GM19324 (cell line): ENCODE results near the gene RGS8.
A peak's percentile ranks its signal among the peaks of the same experiment; 100 is the strongest.
"Not testable (repeated sequence)": the region's sequence is repeated elsewhere in the genome, so short reads cannot be mapped to it uniquely, and the experiment has no call there.

Experiments used
- ATAC-seq: cut with Tn5 transposase; IDR thresholded peaks from one replicate; pipeline ENCODE4 v1.9.1; 2021; ENCODE audit warnings: mild to moderate bottlenecking, moderate library complexity; ENCODE audit not compliant: unreplicated experiment, low FRiP score

RGS8 gene

DNA sequence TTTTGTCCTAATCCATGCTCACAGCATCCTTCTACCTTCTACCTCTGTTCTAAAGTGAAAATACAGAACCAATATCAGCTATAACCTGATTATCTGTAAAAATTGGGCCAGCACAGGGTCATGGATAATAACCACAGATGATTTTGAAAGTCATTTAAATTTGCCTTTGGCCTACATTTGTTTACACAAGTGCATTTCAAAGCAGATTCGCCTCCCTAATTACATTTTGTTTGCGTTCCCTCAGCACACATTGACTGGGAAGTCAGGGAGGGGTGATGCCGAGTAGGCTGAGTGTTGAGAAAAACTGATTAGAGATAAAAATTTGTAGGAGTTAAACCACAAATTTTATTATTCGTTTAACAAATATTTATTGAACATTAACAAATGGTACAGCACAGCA is 19.2 kb upstream of the RGS8 start:
- ATAC-seq, result no peak

DNA sequence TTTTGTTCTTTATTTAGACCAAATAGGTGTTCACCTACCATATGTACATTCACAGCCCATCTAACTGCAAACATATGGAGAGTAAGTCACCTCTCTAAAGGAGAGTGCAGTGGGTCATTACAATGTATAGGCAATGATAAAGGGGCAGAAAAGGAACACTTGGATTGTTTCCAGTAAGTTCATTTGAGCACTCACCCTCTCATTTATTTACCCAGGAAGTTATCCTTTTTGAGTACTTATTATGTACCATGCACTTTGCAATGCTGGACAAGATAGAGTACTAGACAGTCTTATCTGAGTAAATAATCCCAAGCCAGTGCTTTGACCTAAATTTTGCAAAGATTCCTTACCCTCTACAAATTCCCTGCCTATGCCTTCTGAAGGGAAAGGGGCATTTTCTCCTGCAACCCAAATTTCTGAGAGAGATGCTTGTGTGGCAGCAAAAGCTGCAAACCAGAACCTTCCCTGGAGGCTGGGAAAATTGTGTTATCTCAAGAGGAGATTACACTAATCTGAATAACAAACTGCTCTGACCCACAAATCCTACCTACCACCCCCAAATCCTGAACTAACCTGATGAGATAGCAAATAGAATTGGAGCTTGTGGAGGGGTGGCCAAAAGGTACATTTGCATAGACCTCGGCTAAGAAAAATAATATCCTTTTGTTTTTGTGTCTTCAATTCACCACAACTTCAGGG is 18.6 kb upstream of the RGS8 start:
- no peak for ATAC-seq

DNA sequence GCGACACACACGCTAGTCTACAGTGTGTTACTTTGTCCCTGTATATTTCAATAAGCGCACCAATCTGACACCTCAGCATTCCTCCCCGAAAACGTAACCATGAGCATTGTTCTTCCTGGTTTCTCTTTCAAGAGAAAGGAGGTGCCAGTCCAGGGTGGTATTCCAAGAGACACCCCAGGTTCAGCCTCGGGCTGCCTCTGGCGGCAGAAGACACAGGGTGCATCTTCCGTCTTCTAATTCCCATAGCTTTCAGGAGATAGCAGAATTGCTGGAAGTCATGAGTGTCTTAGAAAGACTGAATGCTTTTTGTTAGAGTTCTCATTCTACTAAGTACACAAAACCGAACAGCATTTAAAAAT is 15.9 kb upstream of the RGS8 start:
- no peak for ATAC-seq

DNA sequence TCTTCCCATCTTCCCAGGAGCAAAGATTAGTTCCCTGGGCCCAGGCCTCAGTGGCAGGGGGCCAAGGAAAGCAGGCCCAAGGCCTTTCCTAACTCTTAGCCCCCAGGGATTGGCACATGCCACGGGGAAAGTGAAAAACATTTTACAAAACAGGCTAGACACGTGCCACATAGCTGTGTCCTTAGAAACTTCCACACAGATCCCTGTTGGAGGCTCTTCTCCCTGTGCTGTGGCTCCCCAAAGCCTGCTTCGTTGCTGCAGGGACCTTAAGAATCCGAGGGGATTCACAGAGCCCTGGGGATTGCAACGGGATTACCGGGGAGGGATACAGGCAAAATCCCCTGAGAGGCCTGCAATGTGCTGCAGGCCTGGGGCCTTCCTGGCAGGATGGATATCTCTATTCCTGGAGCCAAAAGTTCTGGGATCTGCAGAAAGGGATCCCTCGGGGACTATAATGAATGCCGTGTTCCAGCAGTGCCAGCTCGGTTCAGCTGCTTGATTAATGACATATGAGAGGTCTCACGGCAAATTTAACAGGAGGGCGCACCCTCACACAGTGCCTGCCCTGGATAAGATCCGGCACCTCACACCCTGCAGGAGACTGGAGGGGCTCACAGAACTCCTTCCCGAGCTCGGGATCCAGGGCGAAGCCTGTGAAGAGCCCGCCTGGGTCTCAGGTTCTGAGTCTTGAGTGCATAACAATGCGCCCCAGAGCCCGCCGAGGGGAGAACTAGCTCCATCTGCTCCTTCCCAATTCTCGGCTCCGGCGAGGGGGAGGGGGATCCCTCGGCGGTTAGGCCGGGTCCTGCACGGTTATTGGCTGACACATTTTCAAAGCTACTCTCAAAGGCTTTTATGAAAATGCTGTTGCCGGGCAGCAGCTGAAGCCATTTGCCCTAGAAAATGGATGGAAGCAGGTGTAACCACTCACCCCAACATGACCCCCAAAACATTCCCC is 15.3 kb upstream of the RGS8 start:
- no peak for ATAC-seq

DNA sequence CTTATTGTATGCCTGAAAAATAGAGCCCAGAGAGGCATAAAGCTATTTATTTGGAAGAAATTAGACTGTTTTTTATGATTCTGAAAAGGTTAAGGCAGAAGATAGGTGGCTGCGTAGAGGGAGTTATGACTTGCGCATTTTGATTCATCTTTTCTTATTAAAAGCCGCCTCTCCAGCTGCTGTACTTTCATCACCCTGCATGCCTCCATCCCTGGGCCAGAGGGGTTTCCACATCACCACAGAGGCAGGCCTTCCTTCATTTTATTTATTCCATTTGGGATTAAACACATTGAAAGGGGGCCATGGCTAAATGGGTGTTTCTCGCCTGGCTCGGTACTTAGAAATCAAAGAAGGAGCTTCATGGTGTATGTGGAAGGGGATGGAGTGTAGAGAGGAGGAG is 14.6 kb upstream of the RGS8 start:
- no peak for ATAC-seq

DNA sequence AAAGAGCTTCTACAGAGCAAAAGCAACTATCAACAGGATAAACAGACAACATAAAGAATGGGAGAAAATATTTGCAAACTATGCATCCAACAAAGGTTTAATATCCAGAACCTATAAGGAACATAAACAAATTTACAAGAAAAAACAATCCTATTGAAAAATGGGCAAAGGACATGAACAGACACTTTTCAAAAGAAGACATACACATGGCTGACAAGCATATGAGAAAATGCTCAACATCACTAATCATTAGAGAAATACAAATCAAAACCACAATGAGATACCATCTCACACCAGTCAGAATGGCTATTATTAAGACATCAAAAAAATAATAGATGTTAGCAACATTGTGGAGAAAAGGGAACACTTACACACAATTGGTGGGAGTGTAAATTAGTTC is 8.8 kb upstream of the RGS8 start:
- ATAC-seq, result not testable (repeated sequence)

DNA sequence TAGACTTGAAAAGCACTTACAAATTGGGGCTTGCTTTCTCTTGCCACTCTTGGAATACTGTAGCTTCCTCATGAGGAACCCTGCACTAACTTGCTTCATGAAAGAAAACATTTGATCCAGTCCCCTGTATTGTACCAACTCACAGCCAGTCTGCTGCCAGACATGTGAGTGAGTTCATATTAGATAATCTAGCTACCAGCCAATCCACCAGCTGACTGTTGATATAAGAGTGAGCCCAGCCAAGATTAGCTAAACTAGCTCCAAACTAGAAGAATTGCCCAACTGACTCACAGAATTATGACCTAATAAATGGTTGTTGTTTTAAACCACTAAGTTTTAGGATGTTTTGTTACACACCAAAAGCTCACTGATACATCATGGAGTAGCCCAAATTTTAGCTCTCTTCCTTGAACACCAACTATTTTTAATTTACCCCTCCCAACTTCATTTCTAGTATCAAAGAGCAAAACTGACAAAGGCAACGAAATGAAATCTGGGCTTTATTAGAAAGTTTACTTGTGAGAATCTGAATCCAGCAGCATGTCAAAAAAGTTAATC is 6.6 kb upstream of the RGS8 start:
- ATAC-seq, result no peak

DNA sequence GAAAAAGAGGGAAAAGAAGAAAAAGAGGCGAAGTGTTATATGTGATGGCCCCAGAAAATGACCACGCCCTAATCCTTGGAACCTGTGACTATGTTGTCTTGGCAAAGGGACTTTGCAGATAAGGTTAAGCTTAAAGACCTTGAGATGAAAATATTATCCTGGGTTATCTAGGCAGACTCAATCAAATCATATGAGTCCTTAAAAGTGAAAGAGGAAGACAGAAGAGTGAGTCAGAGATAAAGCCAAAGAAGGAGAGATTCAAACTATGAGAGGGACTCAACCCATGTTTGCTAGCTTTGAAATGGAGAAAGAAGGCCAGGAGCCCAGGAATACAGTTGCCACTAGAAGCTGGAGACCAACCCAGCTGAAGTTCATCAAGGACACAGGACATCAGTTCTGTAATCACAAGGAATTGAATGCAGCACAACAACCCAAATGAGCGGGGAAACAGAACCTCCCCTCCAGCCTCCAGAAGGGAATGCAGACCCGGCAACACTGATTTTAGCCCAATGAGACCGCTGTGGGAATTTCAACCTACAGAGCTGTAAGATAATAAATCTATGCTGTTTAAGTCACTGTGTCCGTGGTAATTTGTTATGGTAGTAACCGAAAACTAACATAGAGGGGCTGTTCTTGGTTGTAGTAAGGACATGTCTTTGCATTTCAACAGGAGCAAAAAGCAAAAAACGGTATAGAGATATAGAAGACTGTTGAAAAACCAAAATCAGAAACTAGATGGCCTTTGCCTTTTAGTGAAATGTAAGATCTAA is 4.2 kb upstream of the RGS8 start:
- ATAC-seq, result no peak

DNA sequence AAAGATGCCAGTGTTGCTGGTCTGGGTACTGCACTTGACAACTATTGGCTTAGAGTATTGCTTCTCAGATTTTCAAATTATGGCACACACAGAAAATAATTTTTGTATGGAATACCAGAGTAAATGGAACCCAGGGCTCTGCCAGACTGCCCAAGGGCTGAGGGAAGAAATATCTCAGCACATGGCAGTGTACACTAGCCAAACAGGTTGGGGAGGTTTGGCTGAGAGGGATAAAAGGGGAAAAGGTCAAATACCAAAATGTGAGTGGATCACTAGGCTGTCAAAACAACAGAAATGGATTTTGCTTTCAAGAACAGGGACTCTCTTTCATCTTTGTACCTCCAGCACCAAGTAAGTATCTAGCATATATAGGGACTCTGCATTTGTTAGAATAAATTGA is 3.0 kb upstream of the RGS8 start:
- ATAC-seq, result no peak

DNA sequence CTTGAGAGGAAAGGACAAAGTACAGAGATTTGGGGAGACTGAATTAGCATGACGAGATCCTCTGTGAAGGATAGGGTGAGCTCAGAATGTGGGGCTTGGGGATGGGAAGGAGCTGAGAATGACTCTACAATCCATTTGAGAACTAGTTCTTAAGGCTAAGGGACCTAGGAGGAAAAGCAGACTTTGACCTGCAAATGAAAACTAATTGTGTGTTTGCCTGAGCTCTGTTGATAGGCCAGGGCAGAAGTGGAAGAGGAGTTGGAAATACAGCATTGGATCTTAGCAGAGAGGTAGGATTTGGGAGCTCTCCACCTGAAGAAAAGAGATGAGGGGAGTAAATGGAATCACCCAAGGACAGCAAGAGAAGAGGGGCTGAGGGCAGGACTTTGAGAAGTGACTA is 2.1 kb upstream of the RGS8 start:
- ATAC-seq, result no peak

DNA sequence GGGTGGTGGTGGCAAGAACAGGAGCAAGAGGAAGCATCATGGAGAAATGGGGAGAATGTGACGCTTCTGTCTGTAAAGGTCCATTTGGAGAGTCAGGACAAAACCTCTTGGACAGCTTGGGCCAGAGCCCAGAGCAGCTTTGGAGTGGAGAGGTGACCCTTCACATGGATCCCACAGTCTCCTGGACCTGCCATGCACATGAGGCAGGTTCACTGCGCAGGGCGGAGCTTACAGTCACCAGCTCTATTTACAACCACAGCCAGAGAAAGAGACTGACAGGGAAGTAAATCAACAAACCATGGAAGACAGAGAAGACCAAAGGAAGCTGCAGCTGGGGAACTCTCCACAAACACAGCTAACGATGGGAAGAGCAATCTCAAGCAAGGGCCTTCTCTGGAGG is 828 bp upstream of the RGS8 start:
- no peak for ATAC-seq

DNA sequence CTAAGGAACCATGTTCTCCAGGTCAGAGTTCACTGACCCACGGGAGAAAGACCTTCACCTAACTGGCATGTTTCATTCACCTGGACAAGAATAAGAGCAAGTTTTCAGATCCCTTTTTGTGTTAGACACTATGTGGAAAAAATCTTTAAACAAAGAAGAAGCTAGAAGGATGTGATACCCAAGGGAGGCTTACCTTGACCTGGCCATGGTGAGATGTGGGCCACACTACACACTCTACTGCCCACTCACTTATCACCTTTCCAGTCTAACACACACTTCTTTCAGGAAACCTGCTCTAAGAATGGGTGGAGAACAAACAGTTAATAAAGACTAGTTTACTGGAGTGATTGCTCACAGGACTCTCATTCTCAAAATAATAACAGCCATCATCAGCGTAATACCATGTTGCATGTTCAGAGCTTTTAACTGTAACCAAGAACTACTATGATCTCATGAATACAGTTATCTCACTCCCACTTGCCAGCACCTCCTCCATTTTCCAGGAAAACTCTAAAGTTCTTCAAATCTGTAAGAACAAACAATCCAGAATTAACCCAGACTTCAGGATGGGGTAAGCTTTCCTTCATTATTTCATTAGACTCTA is 1.4 kb downstream of the RGS8 start:
- no peak for ATAC-seq

DNA sequence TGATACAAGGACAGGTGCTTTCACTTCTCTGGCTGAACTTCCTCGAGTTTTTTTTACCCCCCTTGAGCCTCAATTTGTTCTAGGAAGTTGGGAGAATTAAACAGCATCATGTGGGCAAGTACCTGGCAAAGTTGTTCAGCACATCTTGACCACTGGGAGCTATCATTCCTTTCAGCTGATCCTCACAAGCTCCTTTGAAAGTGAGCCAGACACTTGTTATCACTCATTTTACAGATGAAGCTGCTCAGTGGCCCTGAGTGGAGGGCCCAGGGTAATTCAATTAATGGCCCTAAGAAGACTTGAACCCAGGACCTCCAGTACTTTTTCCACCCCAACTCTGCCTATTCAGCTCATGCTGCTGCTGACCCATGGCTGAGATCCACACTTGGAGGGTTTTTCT is 2.0 kb downstream of the RGS8 start:
- ATAC-seq, result no peak

DNA sequence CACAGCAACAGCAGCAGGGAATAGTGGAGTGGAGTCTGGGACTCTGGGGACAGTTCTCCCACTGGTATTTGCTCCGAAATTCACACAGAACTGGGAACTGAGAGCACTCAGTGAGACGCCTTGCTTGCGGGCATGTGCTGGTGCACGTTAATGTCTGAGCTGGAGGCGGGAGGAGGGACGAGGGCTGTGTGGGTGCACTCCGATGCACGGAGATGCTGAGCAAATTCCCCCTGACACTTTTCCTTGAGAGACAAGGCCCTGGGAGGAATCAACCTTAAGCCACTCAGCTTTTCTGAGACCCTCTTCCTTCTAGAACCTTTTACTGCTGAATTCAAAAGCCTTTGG is 2.8 kb downstream of the RGS8 start:
- ATAC-seq, result no peak

DNA sequence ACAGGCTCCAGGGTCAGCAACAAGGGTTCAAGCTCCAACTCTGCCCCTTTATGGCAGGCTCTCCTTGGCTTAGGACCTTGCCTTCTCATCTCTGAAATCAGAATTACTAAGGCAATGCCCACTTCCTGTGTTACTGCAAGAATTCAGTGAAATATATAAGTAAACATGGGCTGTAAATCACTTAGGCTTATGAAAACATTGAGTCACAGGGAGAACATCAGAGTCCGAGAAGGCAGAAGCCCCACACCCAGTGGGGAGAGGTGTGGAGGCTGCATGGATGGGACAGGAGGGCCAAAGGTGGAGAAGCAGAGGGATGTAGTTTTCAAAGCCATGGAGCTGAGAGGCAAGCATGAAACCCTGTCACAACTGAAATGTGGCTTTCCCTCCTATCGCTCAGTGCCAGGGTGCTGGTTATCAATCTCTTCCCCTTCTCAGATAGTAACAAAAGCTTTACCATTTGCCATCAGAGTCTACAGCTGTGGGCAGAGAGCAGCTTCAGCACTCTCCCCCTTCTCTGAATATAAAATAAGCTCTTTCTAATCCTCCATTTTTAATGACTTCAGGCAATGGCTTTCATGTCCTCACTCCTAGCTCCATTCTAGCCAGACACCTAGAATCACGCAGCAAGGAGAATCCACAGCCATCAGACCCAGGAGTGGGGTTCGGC is 3.4 kb downstream of the RGS8 start:
- no peak for ATAC-seq

DNA sequence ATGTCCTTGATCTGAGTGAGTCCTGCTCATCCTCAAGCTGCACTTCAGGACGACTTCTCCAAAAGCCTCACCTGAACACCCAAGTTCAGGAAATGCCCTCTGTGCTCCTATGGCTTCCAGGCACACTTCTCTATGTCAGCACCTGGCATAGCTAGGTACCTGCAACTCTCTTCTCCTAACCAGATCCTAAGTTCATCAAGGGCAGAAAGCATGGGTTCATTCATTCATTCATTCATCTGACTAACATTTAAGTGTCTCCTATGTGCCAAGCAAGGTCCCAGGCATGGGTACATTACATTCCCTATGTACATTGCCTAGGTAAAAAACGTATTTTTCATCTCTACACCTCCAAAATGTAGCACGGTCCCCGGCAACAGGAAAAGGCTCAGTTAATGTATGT is 4.0 kb downstream of the RGS8 start:
- no peak for ATAC-seq

DNA sequence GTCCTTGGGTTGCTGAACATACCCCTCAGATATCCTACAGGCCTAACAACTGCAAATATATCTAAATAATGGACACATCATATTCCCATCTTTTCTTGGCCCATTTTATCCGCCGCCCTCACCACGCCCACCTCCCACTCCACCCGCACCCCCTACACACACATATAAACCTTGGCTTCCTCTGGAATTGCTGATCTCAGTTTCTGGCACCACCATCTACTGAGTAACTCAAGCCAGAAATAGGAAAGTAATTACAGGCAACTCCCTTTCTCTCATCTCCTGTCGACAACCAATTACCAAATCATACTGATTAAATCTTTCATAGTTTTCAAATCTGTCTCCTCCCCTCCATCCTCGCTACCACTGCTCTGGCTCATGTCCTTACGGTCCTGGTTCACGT is 4.7 kb downstream of the RGS8 start:
- no peak for ATAC-seq

DNA sequence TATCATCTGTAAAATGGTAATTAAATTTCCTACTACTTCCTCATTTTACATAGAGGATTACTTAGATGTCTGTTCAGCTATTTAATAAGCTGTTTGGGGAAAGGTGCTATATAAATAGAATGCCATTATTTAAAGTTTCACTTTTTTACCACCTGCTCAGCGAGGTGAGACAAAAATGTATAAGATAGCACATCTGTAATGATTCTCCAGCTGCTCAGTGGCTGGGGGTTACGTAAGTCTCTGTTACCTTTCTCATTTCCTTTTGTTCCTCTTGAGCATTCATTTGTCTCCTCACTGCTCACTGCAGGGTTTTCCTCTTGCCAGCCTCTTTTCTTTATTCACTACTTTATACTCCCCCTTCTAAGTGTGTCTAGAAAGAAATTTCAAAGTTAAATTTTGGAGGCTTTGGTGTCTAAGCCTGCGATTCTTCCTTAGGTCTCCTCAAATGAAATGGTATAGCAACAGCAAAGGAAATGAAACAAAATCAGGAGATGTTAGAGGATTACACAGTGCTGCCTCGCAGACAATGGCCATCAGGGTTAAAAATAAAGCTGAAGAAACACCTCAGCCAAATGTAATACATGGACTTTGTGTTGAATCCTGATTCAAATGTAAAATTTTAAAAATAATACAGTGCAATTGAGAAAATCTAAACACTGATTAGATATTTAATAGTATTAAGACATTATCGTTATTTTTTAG is 6.8 kb downstream of the RGS8 start:
- ATAC-seq, result peak; percentile 73

DNA sequence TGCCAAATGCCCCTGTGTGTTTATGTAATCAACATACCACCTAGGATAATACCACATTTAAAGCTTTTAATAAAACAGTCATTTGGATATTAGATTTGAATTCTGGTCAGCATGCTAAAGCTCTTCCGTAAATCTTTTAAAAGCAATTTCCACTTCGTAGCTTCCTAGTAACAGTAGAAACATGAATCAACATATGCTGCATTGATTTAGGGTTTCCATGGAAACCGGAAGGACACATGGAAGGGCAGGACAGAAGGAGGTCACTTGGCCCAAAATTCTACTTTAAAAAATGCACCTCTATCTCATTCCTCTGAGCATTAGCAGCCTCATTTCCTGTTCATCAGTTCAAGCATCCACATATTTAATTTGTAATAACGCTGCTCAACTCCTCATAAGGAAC is 8.1 kb downstream of the RGS8 start:
- ATAC-seq, result no peak
